ENCODE results near the gene ZDHHC8. TPM values are rescaled to one million over a fixed set of nuclear protein-coding genes. Genes with fewer than 3 reads are reported as not detected.

Gene ZDHHC8
- total RNA-seq, 6 experiments from 2014 or later: 91.8 to 119 (median 99.1) TPM

- H3K4me3 Mint-ChIP-seq: no peak overlapping the region
- peaks cover 5% of the 10 kb centered on the region; the same call in 1 of the 2 replicates for H3K36me3 Mint-ChIP-seq (ENCODE audit: low read depth)
- no peak overlapping the region; the same call in 1 of the 2 replicates for H3K27ac Mint-ChIP-seq
- no peak for DNase-seq
- TF ChIP-seq, protein P1, sequence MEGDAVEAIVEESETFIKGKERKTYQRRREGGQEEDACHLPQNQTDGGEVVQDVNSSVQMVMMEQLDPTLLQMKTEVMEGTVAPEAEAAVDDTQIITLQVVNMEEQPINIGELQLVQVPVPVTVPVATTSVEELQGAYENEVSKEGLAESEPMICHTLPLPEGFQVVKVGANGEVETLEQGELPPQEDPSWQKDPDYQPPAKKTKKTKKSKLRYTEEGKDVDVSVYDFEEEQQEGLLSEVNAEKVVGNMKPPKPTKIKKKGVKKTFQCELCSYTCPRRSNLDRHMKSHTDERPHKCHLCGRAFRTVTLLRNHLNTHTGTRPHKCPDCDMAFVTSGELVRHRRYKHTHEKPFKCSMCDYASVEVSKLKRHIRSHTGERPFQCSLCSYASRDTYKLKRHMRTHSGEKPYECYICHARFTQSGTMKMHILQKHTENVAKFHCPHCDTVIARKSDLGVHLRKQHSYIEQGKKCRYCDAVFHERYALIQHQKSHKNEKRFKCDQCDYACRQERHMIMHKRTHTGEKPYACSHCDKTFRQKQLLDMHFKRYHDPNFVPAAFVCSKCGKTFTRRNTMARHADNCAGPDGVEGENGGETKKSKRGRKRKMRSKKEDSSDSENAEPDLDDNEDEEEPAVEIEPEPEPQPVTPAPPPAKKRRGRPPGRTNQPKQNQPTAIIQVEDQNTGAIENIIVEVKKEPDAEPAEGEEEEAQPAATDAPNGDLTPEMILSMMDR (IDR thresholded peaks at IDR 0.05): no peak
- H3K27me3 Mint-ChIP-seq (ENCODE audit: insufficient read depth): no peaks in the 10 kb centered on the region; the same call in 1 of the 2 replicates
- no peaks in the 10 kb centered on the region for H3K9me3 Mint-ChIP-seq
- peaks cover 10% of the 10 kb centered on the region for H3K4me1 Mint-ChIP-seq (ENCODE audit: low read depth)
Measured at GRCh38 chr22:20127869-20128618, 3.6 kb upstream of the ZDHHC8 start.

DNA sequence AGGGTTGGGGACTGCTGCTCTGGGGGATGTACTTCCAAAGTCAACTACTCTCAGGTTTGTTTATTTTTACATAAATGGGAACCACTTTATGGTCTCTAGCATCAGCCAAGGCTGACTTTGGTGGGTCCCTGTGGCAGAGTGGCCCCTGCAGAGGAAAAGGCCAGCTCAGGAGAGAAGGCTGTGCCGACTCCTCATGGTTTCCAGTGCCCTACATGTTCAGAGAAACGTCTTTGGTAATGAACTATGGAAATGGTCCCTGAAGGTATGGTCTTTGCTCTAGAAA, 3.0 kb upstream of the ZDHHC8 start:
- Mint-ChIP-seq H3K4me1 (ENCODE audit: low read depth) (peaks cover 15% of the 10 kb centered on the region), H3K4me3 (no peak overlapping the region), H3K27me3 (ENCODE audit: insufficient read depth) (no peaks in the 10 kb centered on the region; the same call in 1 of the 2 replicates), H3K36me3 (ENCODE audit: low read depth) (peaks cover 5% of the 10 kb centered on the region; the same call in 1 of the 2 replicates), H3K9me3 (no peaks in the 10 kb centered on the region), H3K27ac (peak overlapping the region; percentile 46; the same call in 1 of the 2 replicates)
- DNase-seq: no peak
- TF ChIP-seq, protein P1 (IDR thresholded peaks at IDR 0.05): no peak

- Mint-ChIP-seq H3K9me3 (no peaks in the 10 kb centered on the region), H3K4me1 (ENCODE audit: low read depth) (peaks cover 19% of the 10 kb centered on the region), H3K4me3 (no peak overlapping the region), H3K27ac (0 out of 2 replicates have a peak overlapping the region, but pooled peaks have one; percentile 46), H3K36me3 (ENCODE audit: low read depth) (peaks cover 5% of the 10 kb centered on the region; the same call in 1 of the 2 replicates), H3K27me3 (ENCODE audit: insufficient read depth) (peaks cover 2% of the 10 kb centered on the region)
- TF ChIP-seq, protein P1 (IDR thresholded peaks at IDR 0.05): peak; percentile 73
- DNase-seq: peak; percentile 33
Measured at GRCh38 chr22:20128902-20129746, 2.5 kb upstream of the ZDHHC8 start.

DNA sequence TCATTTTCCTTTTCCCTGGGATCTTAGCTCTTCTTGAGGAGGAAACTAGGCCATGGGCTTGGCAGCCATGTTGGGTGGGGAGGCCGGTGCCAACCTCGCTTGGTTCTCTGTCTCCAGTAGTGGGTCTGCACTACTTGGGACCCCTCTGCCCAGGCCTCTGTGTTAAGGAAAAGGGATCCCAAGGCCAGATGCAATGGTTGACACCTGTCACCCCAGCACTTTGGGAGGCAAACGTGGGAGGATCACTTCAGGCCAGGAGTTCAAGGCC, 1.9 kb upstream of the ZDHHC8 start:
- no peaks in the 10 kb centered on the region for H3K9me3 Mint-ChIP-seq
- H3K27ac Mint-ChIP-seq: 0 out of 2 replicates have a peak overlapping the region, but pooled peaks have one; percentile 9
- DNase-seq: no peak
- H3K27me3 Mint-ChIP-seq (ENCODE audit: insufficient read depth): peaks cover 2% of the 10 kb centered on the region
- H3K4me1 Mint-ChIP-seq (ENCODE audit: low read depth): peaks cover 19% of the 10 kb centered on the region
- TF ChIP-seq, protein P1 (IDR thresholded peaks at IDR 0.05): no peak
- no peak overlapping the region for H3K4me3 Mint-ChIP-seq
- H3K36me3 Mint-ChIP-seq (ENCODE audit: low read depth): peaks cover 5% of the 10 kb centered on the region; the same call in 1 of the 2 replicates

DNA sequence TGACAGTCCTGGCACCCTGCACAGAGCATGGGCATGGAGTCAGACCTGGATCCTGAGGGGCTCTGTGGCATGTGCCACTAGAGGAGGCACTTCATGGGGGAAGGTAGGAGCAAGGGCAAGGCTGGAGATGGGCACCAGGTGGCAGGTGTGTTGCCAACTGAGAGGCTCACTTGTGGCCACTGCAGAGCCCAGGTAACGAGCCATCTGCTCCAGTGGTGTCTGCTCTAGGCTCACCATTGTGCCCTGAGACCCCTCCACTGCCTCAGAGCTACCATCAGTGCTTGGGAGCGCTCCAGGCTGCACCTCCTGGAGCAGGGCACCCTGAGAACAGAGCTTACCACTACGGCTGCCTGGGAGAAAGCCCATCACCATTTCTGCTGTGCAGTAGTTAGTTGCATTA, 1.3 kb upstream of the ZDHHC8 start:
- Mint-ChIP-seq H3K4me1 (ENCODE audit: low read depth) (peaks cover 19% of the 10 kb centered on the region), H3K27ac (no peak overlapping the region), H3K4me3 (no peak overlapping the region; the same call in 1 of the 2 replicates), H3K36me3 (ENCODE audit: low read depth) (peaks cover 5% of the 10 kb centered on the region; the same call in 1 of the 2 replicates), H3K9me3 (no peaks in the 10 kb centered on the region), H3K27me3 (ENCODE audit: insufficient read depth) (peaks cover 2% of the 10 kb centered on the region)
- TF ChIP-seq, protein P1 (IDR thresholded peaks at IDR 0.05): peak; percentile 23; the same call in 1 of the 2 replicates
- no peak for DNase-seq

All from HFFc6 (cell line).